ENCODE results near the gene ITPA. TPM values are rescaled to one million over a fixed set of nuclear protein-coding genes. Genes with fewer than 3 reads are reported as not detected.

ITPA gene
- total RNA-seq, 1 experiment from 2014 or later = 42.5 TPM

GRCh38 chr20:3193806-3194616 is 15.3 kb upstream of the ITPA start:
- no peak for DNase-seq
- intact Hi-C loops (cut with micrococcal nuclease; ENCODE audit: unreplicated experiment) = no loop called here
- H3K4me1 Mint-ChIP-seq (ENCODE audit: low read depth, unreplicated experiment) = no peaks in the 10 kb centered on the region
- H3K27ac Mint-ChIP-seq (ENCODE audit: unreplicated experiment) = no peak overlapping the region
- CTCF ChIA-PET = no interaction called here
- BruUV-seq (replicated peaks) = no TSS peak
- H3K27me3 Mint-ChIP-seq (ENCODE audit: unreplicated experiment) = no peaks in the 10 kb centered on the region
- no peaks in the 10 kb centered on the region for H3K9me3 Mint-ChIP-seq (ENCODE audit: low read depth, unreplicated experiment)
- H3K4me3 Mint-ChIP-seq (ENCODE audit: low read depth, unreplicated experiment) = no peak overlapping the region
- H3K36me3 Mint-ChIP-seq (ENCODE audit: insufficient read depth, unreplicated experiment) = peaks cover 41% of the 10 kb centered on the region
- TF ChIP-seq CTCF (IDR thresholded peaks at IDR 0.05; ENCODE audit: unreplicated experiment) = no peak

- Mint-ChIP-seq H3K9me3 (ENCODE audit: low read depth, unreplicated experiment) (no peaks in the 10 kb centered on the region), H3K4me3 (ENCODE audit: low read depth, unreplicated experiment) (no peak overlapping the region), H3K27me3 (ENCODE audit: unreplicated experiment) (no peaks in the 10 kb centered on the region), H3K36me3 (ENCODE audit: insufficient read depth, unreplicated experiment) (peaks cover 45% of the 10 kb centered on the region), H3K4me1 (ENCODE audit: low read depth, unreplicated experiment) (no peaks in the 10 kb centered on the region), H3K27ac (ENCODE audit: unreplicated experiment) (no peak overlapping the region)
- TF ChIP-seq CTCF (IDR thresholded peaks at IDR 0.05; ENCODE audit: unreplicated experiment) = no peak
- CTCF ChIA-PET = no interaction called here
- intact Hi-C loops (cut with micrococcal nuclease; ENCODE audit: unreplicated experiment) = no loop called here
- DNase-seq = no peak
- no TSS peak for BruUV-seq (replicated peaks)
Measured at GRCh38 chr20:3194617-3195280, 14.5 kb upstream of the ITPA start.

GRCh38 chr20:3195590-3196237 is 13.6 kb upstream of the ITPA start:
- Mint-ChIP-seq H3K27me3 (ENCODE audit: unreplicated experiment) (no peaks in the 10 kb centered on the region), H3K27ac (ENCODE audit: unreplicated experiment) (no peak overlapping the region), H3K4me1 (ENCODE audit: low read depth, unreplicated experiment) (no peaks in the 10 kb centered on the region), H3K4me3 (ENCODE audit: low read depth, unreplicated experiment) (no peak overlapping the region), H3K36me3 (ENCODE audit: insufficient read depth, unreplicated experiment) (peaks cover 50% of the 10 kb centered on the region), H3K9me3 (ENCODE audit: low read depth, unreplicated experiment) (no peaks in the 10 kb centered on the region)
- no peak for DNase-seq
- TF ChIP-seq CTCF (IDR thresholded peaks at IDR 0.05; ENCODE audit: unreplicated experiment) = no peak
- intact Hi-C loops (cut with micrococcal nuclease; ENCODE audit: unreplicated experiment) = no loop called here
- BruUV-seq (replicated peaks) = no TSS peak
- CTCF ChIA-PET = no interaction called here

- Mint-ChIP-seq H3K27me3 (ENCODE audit: unreplicated experiment) (no peaks in the 10 kb centered on the region), H3K4me1 (ENCODE audit: low read depth, unreplicated experiment) (no peaks in the 10 kb centered on the region), H3K4me3 (ENCODE audit: low read depth, unreplicated experiment) (no peak overlapping the region), H3K9me3 (ENCODE audit: low read depth, unreplicated experiment) (no peaks in the 10 kb centered on the region), H3K36me3 (ENCODE audit: insufficient read depth, unreplicated experiment) (peaks cover 58% of the 10 kb centered on the region), H3K27ac (ENCODE audit: unreplicated experiment) (no peak overlapping the region)
- no TSS peak for BruUV-seq (replicated peaks)
- no peak for TF ChIP-seq CTCF (IDR thresholded peaks at IDR 0.05; ENCODE audit: unreplicated experiment)
- intact Hi-C loops (cut with micrococcal nuclease; ENCODE audit: unreplicated experiment) = no loop called here
- CTCF ChIA-PET = no interaction called here
- no peak for DNase-seq
Measured at GRCh38 chr20:3199206-3199605, 10.1 kb upstream of the ITPA start.

Measured in Calu3 (cell line).